Measurements from ENCODE around the gene KIF25.

The KIF25 gene

DNA sequence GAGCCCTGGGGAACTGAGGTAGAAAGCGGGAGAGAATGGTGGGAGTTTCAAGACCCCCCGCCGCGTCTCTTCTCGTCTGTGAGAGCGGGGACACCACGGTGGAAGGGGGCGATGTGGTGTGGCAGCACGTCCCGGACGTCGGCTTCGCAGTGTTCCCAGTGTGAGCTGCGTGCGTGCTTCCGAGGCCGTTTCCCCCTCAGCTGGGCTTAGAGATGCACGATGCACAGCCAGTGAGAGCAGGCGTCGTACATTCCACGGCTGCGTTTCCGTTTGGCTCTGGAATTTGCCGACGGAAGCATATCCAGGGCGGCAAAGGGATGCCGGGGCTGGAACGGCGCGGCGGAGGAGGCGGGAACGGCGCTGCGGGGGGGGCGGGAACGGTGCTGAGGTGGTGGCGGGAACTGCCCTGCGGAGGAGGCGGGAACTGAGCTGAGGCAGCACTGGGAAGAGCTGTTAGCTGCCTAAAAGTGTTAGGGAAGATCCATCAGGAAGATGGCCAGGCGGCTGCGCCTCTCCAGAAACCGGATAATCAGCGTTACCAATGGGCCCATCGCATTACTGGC lies 37.7 kb downstream of the KIF25 start:
- DNase-seq (ENCODE audit: low read depth in 2 of 2): no peak

DNA sequence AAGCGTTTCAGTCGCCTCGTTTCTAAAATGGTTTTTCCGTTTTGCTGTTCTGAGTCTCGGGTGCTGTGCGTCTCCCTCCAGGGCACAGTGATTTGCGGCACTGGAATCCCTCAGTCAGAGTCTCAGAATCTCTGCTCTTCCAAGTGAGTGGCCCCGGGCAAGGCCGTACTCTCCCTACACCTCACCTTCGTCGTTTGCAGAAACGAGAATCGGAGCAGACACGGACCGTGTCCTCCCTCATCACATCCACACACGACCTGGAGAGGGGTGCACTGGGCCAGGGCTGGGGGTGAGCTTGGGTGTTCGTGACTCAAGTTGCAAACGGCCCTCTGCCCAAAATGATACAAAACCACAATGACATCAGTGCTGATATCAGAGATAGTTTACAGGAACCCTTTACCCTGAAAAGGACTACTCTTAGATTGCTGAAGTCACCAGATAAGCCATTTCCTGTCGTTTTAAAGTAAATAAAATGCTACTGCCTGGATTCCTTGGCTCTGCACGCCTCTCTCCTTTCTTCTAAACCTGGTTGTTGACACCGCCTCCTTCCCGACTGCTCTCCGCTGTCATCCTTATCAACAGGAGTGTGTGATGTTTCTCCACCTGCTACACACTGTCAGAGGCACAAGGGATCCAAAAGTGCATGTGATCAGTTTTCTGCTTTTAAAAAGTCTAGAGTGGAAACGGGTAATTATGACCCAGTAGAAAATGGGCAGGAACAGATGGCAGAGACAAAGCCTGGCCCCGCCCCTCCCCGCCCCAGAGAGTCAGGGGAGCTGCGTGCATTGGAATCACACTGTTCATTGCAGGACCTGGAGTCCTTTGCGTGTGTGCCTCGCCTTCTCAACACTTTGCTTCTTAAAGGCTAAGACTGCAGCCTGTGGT lies 38.4 kb downstream of the KIF25 start:
- no peak for DNase-seq (ENCODE audit: low read depth in 2 of 2)

DNA sequence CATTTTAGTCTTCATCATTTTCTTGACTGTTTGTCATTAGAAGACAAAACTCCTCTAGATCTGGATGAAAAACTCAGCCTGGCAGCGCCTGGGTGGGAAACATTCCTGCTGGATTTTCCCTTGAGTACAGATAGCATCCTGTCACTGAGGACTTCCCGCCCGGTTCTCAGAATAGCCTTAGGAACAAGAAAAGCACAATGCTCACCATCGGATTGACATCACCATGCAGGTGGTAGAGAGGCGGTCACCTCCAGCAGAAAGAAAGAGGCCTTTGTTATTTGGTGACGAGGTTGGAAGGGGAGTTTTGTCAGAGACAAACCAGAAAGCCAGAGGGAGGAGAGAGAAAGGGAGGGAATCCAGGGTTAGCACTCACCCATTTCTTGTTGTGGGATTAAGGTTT lies 39.8 kb downstream of the KIF25 start:
- DNase-seq (ENCODE audit: low read depth in 2 of 2): no peak

DNA sequence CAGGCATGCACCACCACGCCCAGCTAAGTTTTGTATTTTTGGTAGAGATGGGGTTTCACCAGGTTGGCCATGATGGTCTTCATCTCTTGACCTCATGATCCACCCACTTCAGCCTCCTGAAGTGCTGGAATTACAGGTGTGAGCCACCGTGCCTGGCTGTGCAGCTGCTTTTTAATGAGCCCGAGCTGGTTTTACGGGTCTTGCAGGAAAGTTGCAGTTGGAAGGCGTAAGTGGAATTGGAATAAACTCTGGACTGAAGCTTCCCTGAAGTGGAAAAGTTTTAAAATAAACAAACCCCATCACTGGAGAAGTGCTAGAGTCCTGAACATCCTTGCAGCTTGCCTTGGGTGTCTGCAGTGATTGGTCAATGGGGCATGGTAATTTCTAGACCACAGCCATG lies 40.4 kb downstream of the KIF25 start:
- no peak for DNase-seq (ENCODE audit: low read depth in 2 of 2)

DNA sequence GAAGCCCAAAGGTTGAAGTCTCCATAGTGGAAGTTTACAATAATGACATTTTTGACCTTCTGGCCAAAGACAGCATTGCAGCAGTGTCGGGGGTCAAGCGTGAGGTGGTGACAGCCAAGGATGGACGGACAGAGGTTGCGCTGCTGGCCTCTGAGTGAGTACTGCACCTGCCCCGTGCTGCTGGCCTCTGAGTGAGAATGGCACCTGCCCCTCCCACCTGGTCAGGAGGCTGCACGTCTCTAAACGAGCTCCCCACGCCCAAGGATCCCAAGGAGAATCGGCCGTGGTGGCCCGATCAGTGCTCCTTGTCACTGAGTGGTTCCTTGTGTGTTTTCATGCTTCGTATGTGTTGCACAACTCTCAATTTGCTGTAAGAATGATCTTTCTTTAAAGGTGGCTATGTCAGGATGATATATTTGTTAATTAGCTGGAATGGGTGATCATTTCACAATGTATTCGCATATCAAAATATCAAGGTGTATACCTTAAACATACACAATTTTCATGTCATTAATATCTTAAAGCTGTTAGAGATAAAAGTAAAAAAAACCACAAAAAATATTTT lies 41.2 kb downstream of the KIF25 start:
- DNase-seq (ENCODE audit: low read depth in 2 of 2): no peak

DNA sequence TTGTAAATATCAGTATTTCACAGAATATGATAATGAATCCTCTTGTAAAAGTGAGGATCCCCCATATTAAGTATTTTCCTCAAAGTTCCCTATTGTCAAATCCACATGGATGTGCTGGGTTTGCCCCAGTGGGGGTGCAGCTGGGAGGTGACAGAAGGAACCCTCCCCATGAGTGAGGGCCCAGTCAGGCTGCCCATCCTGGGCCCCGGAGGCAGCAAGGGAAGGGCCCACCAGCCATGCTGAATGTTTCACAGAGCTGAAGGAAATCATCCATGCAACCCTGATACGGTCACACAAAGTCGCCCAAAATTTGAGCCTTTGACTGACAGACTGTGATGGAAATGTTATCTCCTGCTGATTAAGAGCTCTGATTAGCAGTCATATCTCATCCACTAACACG lies 41.8 kb downstream of the KIF25 start:
- DNase-seq (ENCODE audit: low read depth in 2 of 2): no peak

DNA sequence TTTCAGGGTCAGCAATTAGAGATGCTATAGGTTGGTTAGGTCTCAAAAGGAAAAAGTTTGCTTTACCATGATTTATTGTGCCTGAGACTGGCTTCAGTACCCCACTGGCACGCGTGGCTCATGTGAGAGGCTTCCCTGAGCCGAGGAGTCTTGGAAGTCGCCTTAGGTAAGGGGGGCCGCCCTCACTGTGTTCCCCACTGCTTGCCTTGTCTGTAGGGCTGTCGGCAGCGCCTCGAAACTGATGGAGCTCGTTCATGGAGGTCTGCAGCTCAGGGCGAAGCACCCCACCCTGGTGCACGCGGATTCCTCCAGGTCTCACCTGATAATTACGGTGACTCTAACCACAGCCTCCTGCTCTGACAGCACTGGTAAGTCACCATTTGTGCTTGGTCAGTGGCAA lies 42.4 kb downstream of the KIF25 start:
- DNase-seq (ENCODE audit: low read depth in 2 of 2): no peak

DNA sequence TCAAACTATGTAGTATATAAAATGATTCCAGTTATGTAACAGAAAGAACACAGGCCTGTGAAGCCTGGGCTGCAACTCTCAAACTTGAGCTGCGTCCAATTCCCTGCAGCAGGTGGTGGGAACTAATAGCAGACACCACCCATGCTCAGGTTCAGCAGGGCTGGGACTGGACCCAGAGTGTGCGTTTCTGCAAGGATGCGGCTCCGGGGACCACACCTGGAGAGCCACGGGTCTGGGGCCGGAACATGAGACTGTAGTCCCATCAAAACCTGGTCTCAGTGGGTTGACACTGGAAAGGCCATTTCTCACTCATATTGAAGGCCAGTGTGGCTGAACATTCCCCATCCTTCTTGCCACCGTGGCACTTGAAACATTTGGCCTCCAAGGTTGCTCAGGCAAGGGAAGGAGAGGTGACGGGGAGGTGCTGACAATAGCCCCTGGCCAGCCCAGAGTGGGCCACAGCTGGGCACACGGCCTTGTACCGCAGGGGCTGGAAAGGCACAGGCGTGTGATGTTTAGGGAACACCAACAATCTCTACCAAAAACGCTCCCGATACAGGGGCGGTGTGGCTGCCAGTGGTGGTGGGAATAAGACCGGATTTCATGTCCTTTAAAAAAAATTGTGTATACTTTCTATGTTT lies 43.5 kb downstream of the KIF25 start:
- DNase-seq (ENCODE audit: low read depth in 2 of 2): no peak

DNA sequence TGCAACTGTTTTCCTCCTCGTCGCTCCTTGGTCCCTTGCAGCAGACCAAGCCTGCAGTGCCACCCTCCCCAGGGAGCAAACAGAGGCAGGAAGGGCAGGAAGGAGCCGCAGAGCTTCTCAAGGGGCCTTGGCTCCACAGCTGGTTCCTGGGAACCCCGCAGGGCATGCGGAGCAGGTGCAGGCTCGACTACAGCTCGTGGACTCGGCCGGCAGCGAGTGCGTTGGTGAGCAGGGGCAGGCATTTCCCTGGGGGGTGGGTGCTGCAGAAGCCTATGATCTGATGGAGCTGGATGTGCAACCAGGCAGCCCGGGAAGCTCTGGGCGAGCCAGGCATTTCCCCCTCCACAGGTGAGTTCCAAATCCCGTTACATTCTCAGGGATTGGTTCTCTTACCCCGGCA lies 44.5 kb downstream of the KIF25 start:
- no peak for DNase-seq (ENCODE audit: low read depth in 2 of 2)

DNA sequence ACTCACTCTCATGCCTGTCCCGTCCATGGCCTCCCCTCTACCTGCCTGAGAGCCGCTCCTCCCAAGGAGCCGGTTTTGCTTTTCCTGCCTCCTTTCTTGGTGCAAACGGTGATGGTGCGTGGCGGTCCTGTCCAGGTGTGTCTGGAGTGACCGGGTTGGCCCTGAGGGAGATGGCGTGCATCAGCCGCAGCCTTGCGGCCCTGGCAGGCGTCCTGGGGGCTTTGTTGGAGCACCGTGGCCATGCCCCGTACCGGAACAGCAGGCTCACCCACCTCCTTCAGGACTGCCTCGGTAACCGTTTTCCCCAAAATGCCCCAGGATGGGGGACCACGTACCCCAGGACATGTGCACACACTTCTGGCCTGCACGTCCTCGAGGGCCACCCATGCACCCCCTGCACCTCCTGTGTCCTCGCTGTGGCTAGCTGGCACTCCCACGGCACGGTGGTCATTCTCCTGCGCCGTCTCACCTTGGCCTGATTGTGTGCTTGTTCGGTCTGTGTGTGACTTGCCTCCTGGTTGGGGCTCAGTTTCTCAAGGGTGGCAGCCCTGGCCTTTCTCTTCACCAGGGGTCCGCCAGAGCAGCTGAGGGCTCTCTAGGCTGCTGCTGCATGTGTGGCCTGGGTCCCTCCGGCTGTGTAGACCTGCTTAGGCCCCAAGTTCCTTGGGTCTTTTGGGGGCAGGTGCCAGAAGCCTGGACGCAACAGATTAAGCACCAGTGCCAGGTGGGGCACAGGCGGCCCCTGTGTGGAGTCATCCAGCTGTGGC lies 45.1 kb downstream of the KIF25 start:
- no peak for DNase-seq (ENCODE audit: low read depth in 2 of 2)

DNA sequence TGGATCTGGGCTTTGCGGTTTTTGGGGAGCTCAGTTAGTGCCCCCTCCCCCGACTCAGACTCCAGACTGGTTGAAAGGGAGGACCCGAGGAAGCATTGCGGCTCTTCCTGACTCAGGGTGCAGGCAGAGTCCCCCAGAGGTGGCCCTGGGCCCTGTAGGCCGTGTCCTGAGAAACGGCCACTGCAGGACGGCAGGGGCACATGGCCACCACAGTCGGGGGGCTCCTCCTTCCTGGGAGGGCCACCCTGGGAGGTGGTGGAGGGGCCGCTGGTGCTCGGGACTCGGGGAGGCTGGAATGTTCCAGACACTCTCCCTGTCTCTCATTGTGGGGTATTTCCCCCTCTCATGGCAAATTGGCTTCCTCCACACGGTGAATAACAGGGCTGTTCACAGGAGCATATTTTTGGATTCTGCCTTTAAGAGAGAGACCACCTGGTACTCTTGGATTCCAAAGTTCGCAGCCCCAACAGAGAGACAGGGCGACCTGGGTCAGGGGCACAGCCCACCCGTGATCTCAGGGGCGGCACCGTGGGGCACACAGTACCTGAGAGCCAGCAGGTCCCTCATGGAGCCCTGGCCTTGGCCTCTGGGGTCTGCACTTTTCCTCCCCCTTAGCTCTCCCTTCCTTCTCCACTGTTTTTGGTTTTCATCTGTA lies 45.8 kb downstream of the KIF25 start:
- no peak for DNase-seq (ENCODE audit: low read depth in 2 of 2)

DNA sequence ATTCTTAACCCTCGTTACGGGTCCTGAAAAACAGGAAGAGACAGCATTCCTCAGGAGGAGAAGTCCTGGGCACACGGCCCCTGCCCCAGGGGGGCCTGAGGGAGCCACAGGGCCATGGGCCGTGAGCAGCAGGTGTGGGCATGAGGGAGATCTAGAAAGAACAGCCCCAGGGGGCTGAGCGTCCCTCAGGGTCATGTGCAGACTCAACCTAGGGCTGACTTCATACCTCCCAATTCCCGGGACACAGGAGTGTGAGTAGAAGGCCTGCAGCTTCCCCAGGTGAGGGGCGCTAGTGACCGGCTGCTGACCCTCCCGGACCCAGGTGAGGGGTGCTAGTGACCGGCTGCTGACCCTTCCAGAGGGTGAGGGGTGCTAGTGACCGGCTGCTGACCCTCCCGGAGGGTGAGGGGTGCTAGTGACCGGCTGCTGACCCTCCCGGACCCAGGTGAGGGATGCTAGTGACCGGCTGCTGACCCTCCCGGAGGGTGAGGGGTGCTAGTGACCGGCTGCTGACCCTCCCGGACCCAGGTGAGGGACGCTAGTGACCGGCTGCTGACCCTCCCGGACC lies 46.5 kb downstream of the KIF25 start:
- DNase-seq (ENCODE audit: low read depth in 2 of 2): no peak

DNA sequence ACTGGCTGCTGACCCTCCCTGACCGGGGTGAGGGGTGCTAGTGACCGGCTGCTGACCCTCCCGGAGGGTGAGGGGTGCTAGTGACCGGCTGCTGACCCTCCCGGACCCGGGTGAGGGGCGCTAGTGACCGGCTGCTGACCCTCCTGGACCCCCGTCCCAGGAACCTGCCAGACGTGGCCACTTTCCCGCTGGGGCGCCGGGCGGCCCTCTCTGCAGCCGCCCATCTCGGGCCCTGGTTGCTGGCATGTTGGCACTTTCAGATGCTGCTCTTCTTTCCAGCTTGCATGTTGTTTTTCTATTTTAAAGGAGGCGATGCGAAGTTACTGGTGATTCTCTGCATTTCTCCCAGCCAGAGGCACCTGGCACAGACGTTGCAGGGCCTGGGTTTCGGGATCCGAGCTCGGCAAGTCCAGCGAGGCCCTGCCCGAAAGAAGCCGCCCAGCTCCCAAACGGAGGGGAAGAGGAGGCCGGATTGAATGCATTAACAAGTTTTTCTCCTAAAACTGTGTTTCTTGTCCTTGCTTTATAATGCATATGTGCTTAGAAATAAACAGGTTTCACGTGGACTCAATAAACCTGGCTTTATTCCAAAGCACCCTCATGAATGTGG lies 47.2 kb downstream of the KIF25 start:
- no peak for DNase-seq (ENCODE audit: low read depth in 2 of 2)

DNA sequence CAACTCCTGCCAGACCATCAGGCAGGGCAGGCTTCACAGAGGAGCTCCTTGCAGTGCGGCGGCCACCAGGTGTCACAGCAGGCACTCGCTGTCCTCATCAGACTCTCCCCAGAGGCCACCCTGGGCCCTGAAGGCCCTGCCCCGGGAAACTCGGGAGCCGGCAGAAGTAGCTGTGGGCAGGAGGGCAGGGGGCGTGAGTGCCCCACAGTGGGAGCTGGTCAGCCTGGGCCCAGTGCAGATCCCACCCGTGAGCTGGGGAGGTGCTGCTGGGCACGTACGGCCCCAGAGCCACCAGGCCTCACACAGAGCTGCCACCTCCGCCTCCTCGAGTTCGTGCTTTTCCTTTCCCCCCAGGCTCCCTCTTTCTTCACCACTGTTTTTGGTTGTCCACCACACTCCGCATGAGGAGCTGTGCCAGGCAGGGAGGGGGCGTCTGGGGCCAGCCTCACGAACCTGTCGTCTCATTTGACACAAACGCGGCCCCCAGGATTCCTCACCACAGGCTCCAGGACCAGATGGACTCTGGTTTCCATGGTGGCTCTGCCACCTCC lies 47.7 kb downstream of the KIF25 start:
- no peak for DNase-seq (ENCODE audit: low read depth in 2 of 2)

DNA sequence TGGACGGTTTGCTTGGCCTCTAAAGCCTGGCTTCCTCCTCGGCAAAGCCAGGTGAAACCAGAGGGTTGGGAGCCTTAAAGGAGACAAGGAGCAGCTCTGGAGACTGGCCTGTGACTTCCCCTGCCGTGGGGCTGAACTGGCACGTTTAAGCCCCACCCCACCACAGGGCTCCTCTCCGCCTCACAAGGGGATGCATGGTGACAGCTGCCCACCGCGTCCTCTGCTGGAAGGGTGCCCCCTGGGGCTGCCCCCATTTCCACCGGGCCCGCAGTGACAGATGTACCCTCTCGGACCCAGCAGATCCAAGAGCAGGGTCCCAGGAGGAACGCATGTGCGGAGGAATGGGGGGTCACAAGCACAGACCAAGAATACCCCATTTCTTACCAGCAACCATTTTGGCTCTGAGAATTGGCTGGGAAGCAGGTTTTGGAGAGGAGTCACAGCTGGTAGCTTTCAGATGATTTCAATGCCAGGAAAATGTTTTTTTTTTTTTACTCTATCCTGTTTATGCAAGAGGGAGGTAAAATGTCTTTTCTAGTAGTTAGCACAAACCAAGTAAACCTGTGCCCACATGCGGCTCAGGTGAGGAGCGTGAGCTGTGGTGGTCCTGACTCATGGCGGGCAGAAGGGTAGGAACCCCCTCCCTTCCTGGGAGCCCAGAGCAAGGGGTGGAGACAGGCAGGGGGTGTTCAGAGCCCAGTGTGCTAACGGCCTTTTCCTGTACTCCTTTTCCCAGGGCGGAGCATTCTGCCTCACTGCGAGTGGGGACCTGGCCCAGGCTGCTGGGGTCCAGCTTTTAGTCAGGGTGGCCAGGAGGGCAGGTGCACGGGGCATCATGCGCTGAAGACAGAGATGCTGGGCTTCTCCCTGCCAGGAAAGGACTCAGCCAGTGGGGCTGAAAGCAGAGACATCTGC lies 48.5 kb downstream of the KIF25 start:
- no peak for DNase-seq (ENCODE audit: low read depth in 2 of 2)

DNA sequence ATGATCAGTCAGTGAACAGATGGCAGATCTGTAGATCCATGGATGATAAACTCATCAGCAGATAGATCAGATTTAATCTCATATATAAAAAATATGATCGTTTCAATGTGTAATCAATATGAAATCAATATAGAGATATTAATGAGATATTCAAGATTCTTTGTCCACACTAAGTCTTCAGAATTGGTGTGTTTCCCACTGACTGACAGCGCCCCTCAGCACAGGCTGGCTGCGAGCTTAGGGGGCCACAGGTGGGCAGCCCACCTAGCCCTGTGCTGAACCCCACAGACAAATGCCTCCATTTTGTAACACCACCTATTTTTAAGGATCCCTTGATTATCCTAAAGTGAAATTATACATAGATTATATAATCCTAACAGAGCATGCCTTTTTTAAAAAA lies 49.2 kb downstream of the KIF25 start:
- DNase-seq (ENCODE audit: low read depth in 2 of 2): no peak

DNA sequence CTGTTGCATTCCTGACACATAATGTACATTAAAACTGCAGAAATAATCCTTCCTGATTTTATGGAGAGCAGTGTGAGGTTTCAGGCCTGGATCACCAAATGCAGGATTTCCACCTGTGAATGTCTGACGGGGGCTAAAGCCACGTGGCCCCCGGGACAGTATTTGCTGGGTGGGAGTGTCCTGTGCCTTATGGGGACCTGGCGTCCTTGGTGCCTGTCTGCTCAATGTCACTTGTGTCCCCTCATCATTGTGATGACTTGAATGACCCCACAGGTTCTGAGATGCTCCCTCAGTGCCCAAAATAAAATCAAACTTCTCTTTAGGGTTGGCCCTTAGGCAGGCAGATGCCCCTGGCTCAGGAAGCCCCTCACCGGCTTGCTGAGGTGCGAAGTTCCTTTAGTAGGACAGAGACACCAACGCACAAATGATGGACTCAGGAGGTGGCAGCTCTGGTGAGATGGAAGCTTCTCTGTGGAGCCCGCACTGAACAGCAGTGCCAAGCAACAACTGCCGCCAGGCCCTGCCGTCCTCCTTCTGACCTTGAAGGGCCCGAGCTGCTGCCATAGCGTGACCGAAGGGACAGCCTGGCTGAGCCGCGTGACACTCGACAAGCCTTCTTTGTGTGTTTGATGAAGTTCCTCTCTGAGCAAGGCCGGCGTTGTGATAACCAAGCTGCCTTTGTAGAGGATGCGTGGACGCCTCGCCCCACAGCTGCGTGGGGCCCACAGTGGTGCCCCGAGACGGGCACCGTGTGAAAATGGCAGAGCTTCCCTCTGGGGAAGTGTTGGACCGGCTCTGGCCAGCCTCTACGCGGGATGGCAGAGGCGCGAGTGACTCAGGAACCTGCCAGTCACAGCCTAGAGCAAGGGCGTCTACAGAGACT lies 50.6 kb downstream of the KIF25 start:
- no peak for DNase-seq (ENCODE audit: low read depth in 2 of 2)

DNA sequence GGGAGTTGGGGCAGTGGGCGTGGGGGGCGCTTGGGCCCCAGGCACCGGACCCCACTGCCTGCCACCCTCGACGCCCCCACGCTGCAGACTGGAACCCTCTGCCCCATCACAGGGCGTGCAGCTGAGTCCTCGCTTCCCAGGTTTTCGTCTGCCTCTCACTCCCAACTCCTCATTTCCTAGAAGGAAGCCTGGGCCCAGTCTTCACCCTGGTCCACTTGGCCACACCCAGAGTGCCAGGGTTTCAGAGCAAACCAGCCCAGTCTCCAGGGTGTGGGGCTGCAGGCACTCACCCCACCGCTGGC lies 51.2 kb downstream of the KIF25 start:
- DNase-seq (ENCODE audit: low read depth in 2 of 2): no peak

DNA sequence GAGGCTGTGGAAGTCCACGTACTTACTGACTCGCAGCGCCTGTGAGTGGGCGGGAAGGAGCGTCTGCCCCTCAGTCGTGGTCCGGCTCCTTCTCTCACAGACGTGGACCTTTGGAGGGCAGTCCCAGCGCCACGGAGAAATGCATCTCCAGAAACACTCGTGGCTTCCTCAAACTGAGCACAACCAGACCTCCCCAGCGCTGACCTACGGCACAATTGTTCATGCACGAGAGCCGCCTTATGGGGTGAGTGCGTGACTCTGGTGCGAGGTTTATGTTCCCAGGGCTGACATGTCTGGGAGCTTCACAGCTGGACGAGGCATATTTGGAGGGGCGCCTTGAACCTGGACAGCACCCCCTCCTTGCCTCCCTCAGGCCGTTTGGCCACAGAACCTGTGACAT lies 51.8 kb downstream of the KIF25 start:
- DNase-seq (ENCODE audit: low read depth in 2 of 2): no peak

Measured in stimulated activated CD4-positive, alpha-beta T cell treated with anti-CD3 and anti-CD28 coated beads, Interleukin-12 subunit alpha, Interleukin-12 subunit beta, amount 100 ng/mL, for 24 hours (primary cell).